HEK293 (cell line): Measurements from ENCODE around the gene MEST.

ENCODE experiments used
- SALL2 ChIP-seq: fragments of 450-650 bp; formaldehyde crosslinking; IDR thresholded peaks from 2 replicates; pipeline ENCODE4 v1.5.0; 2017; ENCODE audit warnings: missing biosample characterization, mild to moderate bottlenecking, missing genetic modification characterization, borderline replicate concordance
- YY1 ChIP-seq: fragments of 450-650 bp; formaldehyde crosslinking; IDR thresholded peaks from 2 replicates; pipeline ENCODE4 v1.5.1; 2018; ENCODE audit warnings: missing biosample characterization, missing genetic modification characterization
- ZNF184 ChIP-seq: fragments of 450-650 bp; IDR thresholded peaks from 2 replicates; pipeline ENCODE4 v1.5.1; 2018; ENCODE audit warnings: missing biosample characterization, mild to moderate bottlenecking, missing genetic modification characterization
- ZNF274 ChIP-seq, 2 experiments: fragments of 200-500 bp in 1 of 2; fragments of 450-650 bp in 1 of 2; sonication (Bioruptor generic) in 1 of 2; formaldehyde crosslinking in 1 of 2; IDR thresholded peaks; 2 replicates each; pipeline versions ENCODE4 v1.5.1 to v1.6.1; 2014 to 2016; ENCODE audit warnings: borderline replicate concordance in 1 of 2, inconsistent platforms in 1 of 2, low read length in 1 of 2, missing biosample characterization in 1 of 2, missing genetic modification characterization in 1 of 2
- ZNF560 ChIP-seq: fragments of 450-650 bp; formaldehyde crosslinking; IDR thresholded peaks from 2 replicates; pipeline ENCODE4 v1.5.1; 2017; ENCODE audit warnings: missing biosample characterization, missing genetic modification characterization, borderline replicate concordance
- TF ChIP-seq, protein P1 (sequence below): fragments of 450-650 bp; formaldehyde crosslinking; IDR thresholded peaks from 2 replicates; pipeline ENCODE4 v1.5.1; 2016; ENCODE audit warnings: missing biosample characterization, missing genetic modification characterization
- TF ChIP-seq, protein P2 (sequence below): IDR thresholded peaks from 2 replicates; pipeline ENCODE4 v1.6.1; 2011; ENCODE audit warnings: mild to moderate bottlenecking, low read depth, low read length, borderline replicate concordance
- TF ChIP-seq, protein P3 (sequence below): fragments of 450-650 bp; IDR thresholded peaks from 2 replicates; pipeline ENCODE4 v1.5.1; 2018; ENCODE audit warnings: missing biosample characterization, missing genetic modification characterization
- TF ChIP-seq, protein P4 (sequence below): fragments of 450-650 bp; formaldehyde crosslinking; IDR thresholded peaks from 2 replicates; pipeline ENCODE4 v1.5.1; 2016; ENCODE audit warnings: missing biosample characterization, missing genetic modification characterization
- TF ChIP-seq, protein P5 (sequence below): fragments of 450-650 bp; formaldehyde crosslinking; IDR thresholded peaks from 2 replicates; pipeline ENCODE4 v1.5.1; 2016; ENCODE audit warnings: missing biosample characterization, missing genetic modification characterization
- TF ChIP-seq, protein P6 (sequence below): fragments of 450-650 bp; formaldehyde crosslinking; conservative IDR thresholded peaks from 2 replicates; pipeline ENCODE4 v1.5.1; 2016; ENCODE audit warnings: low read depth, missing biosample characterization, missing genetic modification characterization
- TF ChIP-seq, protein P7 (sequence below): fragments of 450-650 bp; formaldehyde crosslinking; IDR thresholded peaks from 2 replicates; pipeline ENCODE4 v1.5.1; 2017; ENCODE audit warnings: missing biosample characterization, missing genetic modification characterization

DNA sequence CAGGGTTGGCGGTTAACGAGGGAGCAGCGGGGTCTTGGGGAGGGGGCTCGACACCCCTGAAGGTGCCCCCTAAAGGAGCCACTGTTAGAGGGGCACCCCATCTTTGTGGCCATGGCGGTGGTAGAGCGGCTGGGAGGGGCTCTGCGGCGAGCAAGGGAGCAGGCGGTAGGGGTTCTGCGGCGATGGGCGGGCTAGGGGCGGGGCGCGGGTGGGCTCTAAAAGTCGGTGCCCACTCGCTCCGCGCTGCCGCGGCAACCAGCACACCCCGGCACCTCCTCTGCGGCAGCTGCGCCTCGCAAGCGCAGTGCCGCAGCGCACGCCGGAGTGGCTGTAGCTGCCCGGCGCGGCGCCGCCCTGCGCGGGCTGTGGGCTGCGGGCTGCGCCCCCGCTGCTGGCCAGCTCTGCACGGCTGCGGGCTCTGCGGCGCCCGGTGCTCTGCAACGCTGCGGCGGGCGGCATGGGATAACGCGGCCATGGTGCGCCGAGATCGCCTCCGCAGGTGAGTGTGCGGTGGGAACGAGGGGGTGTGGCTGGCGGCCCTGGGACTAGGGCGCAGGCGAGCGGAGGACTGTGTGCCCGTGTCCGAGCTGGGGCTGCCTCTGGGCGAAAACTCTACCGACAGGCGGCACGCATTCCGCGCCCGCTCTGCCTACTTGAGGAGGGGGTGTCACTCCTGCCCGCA is at the start of gene MEST:
- TF ChIP-seq, protein P1, sequence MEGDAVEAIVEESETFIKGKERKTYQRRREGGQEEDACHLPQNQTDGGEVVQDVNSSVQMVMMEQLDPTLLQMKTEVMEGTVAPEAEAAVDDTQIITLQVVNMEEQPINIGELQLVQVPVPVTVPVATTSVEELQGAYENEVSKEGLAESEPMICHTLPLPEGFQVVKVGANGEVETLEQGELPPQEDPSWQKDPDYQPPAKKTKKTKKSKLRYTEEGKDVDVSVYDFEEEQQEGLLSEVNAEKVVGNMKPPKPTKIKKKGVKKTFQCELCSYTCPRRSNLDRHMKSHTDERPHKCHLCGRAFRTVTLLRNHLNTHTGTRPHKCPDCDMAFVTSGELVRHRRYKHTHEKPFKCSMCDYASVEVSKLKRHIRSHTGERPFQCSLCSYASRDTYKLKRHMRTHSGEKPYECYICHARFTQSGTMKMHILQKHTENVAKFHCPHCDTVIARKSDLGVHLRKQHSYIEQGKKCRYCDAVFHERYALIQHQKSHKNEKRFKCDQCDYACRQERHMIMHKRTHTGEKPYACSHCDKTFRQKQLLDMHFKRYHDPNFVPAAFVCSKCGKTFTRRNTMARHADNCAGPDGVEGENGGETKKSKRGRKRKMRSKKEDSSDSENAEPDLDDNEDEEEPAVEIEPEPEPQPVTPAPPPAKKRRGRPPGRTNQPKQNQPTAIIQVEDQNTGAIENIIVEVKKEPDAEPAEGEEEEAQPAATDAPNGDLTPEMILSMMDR, result no peak
- TF ChIP-seq ZNF184 (tag by site-specific recombination) (no peak), SALL2 (tag by site-specific recombination) (no peak), ZNF560 (no peak), ZNF274 (IDR thresholded peaks at IDR 0.05; ENCODE audit: low read length) (no peak), ZNF274 (tag by site-specific recombination; IDR thresholded peaks at IDR 0.05; ENCODE audit: borderline replicate concordance) (no peak), YY1 (tag by site-specific recombination) (no peak)
- TF ChIP-seq, protein P2, sequence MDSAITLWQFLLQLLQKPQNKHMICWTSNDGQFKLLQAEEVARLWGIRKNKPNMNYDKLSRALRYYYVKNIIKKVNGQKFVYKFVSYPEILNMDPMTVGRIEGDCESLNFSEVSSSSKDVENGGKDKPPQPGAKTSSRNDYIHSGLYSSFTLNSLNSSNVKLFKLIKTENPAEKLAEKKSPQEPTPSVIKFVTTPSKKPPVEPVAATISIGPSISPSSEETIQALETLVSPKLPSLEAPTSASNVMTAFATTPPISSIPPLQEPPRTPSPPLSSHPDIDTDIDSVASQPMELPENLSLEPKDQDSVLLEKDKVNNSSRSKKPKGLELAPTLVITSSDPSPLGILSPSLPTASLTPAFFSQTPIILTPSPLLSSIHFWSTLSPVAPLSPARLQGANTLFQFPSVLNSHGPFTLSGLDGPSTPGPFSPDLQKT, result no peak
- TF ChIP-seq, protein P3, sequence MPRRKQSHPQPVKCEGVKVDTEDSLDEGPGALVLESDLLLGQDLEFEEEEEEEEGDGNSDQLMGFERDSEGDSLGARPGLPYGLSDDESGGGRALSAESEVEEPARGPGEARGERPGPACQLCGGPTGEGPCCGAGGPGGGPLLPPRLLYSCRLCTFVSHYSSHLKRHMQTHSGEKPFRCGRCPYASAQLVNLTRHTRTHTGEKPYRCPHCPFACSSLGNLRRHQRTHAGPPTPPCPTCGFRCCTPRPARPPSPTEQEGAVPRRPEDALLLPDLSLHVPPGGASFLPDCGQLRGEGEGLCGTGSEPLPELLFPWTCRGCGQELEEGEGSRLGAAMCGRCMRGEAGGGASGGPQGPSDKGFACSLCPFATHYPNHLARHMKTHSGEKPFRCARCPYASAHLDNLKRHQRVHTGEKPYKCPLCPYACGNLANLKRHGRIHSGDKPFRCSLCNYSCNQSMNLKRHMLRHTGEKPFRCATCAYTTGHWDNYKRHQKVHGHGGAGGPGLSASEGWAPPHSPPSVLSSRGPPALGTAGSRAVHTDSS (tag by site-specific recombination), result no peak
- TF ChIP-seq, protein P4, sequence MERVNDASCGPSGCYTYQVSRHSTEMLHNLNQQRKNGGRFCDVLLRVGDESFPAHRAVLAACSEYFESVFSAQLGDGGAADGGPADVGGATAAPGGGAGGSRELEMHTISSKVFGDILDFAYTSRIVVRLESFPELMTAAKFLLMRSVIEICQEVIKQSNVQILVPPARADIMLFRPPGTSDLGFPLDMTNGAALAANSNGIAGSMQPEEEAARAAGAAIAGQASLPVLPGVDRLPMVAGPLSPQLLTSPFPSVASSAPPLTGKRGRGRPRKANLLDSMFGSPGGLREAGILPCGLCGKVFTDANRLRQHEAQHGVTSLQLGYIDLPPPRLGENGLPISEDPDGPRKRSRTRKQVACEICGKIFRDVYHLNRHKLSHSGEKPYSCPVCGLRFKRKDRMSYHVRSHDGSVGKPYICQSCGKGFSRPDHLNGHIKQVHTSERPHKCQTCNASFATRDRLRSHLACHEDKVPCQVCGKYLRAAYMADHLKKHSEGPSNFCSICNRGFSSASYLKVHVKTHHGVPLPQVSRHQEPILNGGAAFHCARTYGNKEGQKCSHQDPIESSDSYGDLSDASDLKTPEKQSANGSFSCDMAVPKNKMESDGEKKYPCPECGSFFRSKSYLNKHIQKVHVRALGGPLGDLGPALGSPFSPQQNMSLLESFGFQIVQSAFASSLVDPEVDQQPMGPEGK (tag by site-specific recombination), result no peak
- TF ChIP-seq, protein P5, sequence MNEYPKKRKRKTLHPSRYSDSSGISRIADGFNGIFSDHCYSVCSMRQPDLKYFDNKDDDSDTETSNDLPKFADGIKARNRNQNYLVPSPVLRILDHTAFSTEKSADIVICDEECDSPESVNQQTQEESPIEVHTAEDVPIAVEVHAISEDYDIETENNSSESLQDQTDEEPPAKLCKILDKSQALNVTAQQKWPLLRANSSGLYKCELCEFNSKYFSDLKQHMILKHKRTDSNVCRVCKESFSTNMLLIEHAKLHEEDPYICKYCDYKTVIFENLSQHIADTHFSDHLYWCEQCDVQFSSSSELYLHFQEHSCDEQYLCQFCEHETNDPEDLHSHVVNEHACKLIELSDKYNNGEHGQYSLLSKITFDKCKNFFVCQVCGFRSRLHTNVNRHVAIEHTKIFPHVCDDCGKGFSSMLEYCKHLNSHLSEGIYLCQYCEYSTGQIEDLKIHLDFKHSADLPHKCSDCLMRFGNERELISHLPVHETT (tag by site-specific recombination), result no peak
- TF ChIP-seq, protein P6, sequence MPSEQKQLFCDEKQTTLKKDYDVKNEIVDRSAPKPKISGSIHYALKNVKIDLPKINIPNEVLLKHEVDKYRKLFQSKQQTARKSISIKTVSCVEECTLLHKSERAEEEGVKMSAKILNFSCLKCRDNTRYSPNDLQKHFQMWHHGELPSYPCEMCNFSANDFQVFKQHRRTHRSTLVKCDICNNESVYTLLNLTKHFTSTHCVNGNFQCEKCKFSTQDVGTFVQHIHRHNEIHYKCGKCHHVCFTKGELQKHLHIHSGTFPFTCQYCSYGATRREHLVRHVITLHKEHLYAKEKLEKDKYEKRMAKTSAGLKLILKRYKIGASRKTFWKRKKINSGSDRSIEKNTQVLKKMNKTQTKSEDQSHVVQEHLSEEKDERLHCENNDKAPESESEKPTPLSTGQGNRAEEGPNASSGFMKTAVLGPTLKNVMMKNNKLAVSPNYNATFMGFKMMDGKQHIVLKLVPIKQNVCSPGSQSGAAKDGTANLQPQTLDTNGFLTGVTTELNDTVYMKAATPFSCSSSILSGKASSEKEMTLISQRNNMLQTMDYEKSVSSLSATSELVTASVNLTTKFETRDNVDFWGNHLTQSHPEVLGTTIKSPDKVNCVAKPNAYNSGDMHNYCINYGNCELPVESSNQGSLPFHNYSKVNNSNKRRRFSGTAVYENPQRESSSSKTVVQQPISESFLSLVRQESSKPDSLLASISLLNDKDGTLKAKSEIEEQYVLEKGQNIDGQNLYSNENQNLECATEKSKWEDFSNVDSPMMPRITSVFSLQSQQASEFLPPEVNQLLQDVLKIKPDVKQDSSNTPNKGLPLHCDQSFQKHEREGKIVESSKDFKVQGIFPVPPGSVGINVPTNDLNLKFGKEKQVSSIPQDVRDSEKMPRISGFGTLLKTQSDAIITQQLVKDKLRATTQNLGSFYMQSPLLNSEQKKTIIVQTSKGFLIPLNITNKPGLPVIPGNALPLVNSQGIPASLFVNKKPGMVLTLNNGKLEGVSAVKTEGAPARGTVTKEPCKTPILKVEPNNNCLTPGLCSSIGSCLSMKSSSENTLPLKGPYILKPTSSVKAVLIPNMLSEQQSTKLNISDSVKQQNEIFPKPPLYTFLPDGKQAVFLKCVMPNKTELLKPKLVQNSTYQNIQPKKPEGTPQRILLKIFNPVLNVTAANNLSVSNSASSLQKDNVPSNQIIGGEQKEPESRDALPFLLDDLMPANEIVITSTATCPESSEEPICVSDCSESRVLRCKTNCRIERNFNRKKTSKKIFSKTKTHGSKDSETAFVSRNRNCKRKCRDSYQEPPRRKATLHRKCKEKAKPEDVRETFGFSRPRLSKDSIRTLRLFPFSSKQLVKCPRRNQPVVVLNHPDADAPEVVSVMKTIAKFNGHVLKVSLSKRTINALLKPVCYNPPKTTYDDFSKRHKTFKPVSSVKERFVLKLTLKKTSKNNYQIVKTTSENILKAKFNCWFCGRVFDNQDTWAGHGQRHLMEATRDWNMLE (tag by site-specific recombination), result no peak
- TF ChIP-seq, protein P7, sequence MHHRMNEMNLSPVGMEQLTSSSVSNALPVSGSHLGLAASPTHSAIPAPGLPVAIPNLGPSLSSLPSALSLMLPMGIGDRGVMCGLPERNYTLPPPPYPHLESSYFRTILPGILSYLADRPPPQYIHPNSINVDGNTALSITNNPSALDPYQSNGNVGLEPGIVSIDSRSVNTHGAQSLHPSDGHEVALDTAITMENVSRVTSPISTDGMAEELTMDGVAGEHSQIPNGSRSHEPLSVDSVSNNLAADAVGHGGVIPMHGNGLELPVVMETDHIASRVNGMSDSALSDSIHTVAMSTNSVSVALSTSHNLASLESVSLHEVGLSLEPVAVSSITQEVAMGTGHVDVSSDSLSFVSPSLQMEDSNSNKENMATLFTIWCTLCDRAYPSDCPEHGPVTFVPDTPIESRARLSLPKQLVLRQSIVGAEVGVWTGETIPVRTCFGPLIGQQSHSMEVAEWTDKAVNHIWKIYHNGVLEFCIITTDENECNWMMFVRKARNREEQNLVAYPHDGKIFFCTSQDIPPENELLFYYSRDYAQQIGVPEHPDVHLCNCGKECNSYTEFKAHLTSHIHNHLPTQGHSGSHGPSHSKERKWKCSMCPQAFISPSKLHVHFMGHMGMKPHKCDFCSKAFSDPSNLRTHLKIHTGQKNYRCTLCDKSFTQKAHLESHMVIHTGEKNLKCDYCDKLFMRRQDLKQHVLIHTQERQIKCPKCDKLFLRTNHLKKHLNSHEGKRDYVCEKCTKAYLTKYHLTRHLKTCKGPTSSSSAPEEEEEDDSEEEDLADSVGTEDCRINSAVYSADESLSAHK (tag by site-specific recombination), result no peak
